Measurements from ENCODE around the gene SH3D19.

Gene SH3D19

GRCh38 chr4:151314010-151314355 is 11.4 kb downstream of the SH3D19 start:
- Histone ChIP-seq H3K9me3 (ENCODE audit: insufficient read depth, low read length) (no peaks in the 10 kb centered on the region), H3K36me3 (ENCODE audit: low read length) (no peaks in the 10 kb centered on the region), H3K27ac (ENCODE audit: low read depth, low read length) (no peak overlapping the region), H3K4me3 (ENCODE audit: insufficient read depth, low read length, poor library complexity, severe bottlenecking) (no peak overlapping the region), H3K4me2 (ENCODE audit: low read depth, low read length, poor library complexity, severe bottlenecking) (no peak overlapping the region), H3K9ac (ENCODE audit: low read length) (no peak overlapping the region), H3K79me2 (ENCODE audit: insufficient read depth, low read length) (no peaks in the 10 kb centered on the region), H3K27me3 (ENCODE audit: low read length) (no peaks in the 10 kb centered on the region), H2AFZ (ENCODE audit: low read depth, low read length, severe bottlenecking) (no peak overlapping the region), H4K20me1 (ENCODE audit: low read depth, low read length) (no peaks in the 10 kb centered on the region), H3K9me2 (replicated peaks; ENCODE audit: insufficient read depth, low read length) (no peaks in the 10 kb centered on the region), H3F3A (ENCODE audit: insufficient read depth) (no peaks in the 10 kb centered on the region)
- TF ChIP-seq CTCF (IDR thresholded peaks at IDR 0.05; ENCODE audit: insufficient read depth, low read length, poor library complexity, severe bottlenecking) (no peak), EZH2phosphoT487 (conservative IDR thresholded peaks at IDR 0.05; ENCODE audit: low read length) (no peak)

DNA sequence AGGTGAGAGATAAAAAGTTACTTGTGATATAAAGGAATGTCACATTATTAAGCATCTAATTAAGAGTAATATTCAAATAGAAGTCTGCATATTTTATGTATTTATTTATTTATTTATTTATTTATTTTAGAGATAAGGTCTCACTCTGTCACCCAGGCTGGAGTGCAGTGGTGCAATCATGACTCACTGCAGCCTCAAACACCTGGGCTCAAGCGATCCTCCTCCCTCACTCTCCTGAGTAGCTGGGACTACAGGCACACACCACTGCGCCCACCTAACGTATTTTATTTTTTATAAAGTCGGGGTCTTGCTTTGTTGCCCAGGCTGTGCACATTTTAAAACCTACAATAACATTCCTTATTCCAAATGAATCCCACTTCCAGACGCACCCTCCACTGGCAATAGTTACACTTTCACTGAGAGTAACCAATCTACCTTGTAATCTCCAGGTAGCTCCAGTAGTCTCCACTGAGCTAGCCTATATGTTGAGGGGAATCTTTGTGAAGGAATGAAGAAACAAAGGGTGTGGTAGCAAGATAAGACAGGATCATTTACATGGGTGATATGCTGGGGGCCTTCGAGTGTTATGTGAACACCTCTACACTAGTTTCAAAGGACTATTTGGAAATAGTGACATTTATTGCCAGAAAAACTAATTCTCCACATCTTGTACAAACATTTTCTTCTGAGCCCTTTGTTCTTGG is 11.9 kb downstream of the SH3D19 start:
- Histone ChIP-seq H3K9me2 (replicated peaks; ENCODE audit: insufficient read depth, low read length) (no peaks in the 10 kb centered on the region), H3F3A (ENCODE audit: insufficient read depth) (no peaks in the 10 kb centered on the region), H2AFZ (ENCODE audit: low read depth, low read length, severe bottlenecking) (no peak overlapping the region), H3K9me3 (ENCODE audit: insufficient read depth, low read length) (no peaks in the 10 kb centered on the region), H3K4me3 (ENCODE audit: insufficient read depth, low read length, poor library complexity, severe bottlenecking) (no peak overlapping the region), H4K20me1 (ENCODE audit: low read depth, low read length) (no peaks in the 10 kb centered on the region), H3K27ac (ENCODE audit: low read depth, low read length) (no peak overlapping the region), H3K27me3 (ENCODE audit: low read length) (no peaks in the 10 kb centered on the region), H3K9ac (ENCODE audit: low read length) (no peak overlapping the region), H3K79me2 (ENCODE audit: insufficient read depth, low read length) (no peaks in the 10 kb centered on the region), H3K4me2 (ENCODE audit: low read depth, low read length, poor library complexity, severe bottlenecking) (no peak overlapping the region), H3K36me3 (ENCODE audit: low read length) (no peaks in the 10 kb centered on the region)
- TF ChIP-seq CTCF (IDR thresholded peaks at IDR 0.05; ENCODE audit: insufficient read depth, low read length, poor library complexity, severe bottlenecking) (no peak), EZH2phosphoT487 (conservative IDR thresholded peaks at IDR 0.05; ENCODE audit: low read length) (no peak)

DNA sequence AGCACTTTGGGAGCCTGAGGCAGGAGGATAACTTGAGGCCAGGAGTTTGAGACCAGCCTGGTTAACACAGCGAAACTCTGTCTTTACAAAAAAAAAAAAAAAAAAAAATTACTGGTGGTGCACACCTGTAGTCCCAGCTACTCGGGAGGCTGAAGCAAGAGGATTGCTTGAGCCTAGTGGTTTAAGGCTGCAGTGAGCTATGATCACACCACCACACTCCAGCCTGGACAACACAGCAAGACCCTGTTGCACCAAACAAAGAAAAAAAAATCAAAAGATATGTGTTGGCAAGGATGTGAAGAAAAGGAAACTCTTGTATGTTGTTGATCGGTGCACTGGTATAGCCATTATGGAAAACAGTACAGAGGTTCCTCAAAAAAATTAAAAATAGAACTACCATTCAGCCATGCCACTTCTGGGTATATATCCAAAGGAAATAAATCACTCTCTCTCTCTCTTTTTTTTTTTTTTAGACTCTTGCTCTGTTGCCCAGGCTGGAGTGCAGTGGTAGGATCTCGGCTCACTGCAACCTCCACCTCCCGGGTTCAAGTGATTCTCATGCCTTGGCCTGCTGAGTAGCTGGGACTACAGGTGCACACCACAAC is 15.2 kb downstream of the SH3D19 start:
- Histone ChIP-seq H4K20me1 (ENCODE audit: low read depth, low read length) (no peaks in the 10 kb centered on the region), H3K79me2 (ENCODE audit: insufficient read depth, low read length) (no peaks in the 10 kb centered on the region)

More for the DNA sequence above, 15.2 kb downstream of the SH3D19 start:
- H2AFZ ChIP-seq (ENCODE audit: low read depth, low read length, severe bottlenecking): no peak overlapping the region
- H3K4me3 ChIP-seq (ENCODE audit: insufficient read depth, low read length, poor library complexity, severe bottlenecking): no peak overlapping the region
- H3K27me3 ChIP-seq (ENCODE audit: low read length): no peaks in the 10 kb centered on the region
- no peaks in the 10 kb centered on the region for H3K9me2 ChIP-seq (replicated peaks; ENCODE audit: insufficient read depth, low read length)
- H3K36me3 ChIP-seq (ENCODE audit: low read length): no peaks in the 10 kb centered on the region
- no peak overlapping the region for H3K27ac ChIP-seq (ENCODE audit: low read depth, low read length)
- H3K9me3 ChIP-seq (ENCODE audit: insufficient read depth, low read length): no peaks in the 10 kb centered on the region
- no peak overlapping the region for H3K9ac ChIP-seq (ENCODE audit: low read length)
- TF ChIP-seq CTCF (IDR thresholded peaks at IDR 0.05; ENCODE audit: insufficient read depth, low read length, poor library complexity, severe bottlenecking) (no peak), EZH2phosphoT487 (conservative IDR thresholded peaks at IDR 0.05; ENCODE audit: low read length) (no peak)
- no peaks in the 10 kb centered on the region for H3F3A ChIP-seq (ENCODE audit: insufficient read depth)
- no peak overlapping the region for H3K4me2 ChIP-seq (ENCODE audit: low read depth, low read length, poor library complexity, severe bottlenecking)
